NCI-H1436 treated with DMSO at 0.1 percent for 48 hours (cell line): Measurements from ENCODE around the gene PLLP.

Experiments used
- DNase-seq: peaks from one replicate; lab custom pipeline; 2025; lab: John Stamatoyannopoulos, UW

PLLP gene

DNA sequence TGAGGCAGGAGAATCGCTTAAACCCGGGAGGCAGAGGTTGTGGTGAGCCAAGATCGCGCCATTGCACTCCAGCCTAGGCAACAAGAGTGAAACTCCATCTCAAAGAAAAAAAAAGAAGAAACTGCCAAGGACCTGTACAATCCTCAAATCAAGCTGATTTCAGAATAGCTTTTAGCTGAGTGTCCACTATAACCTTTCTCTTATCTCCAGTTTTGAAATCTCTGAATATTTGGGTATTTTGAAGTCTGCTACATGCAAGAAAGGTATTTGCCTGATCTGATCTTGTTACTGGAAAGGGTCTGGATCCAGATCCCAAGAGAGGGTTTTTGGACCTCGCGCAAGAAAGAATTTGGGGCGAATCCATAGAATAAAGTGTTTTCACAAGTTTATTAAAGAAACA is 58.5 kb downstream of the PLLP start:
- no peak for DNase-seq

DNA sequence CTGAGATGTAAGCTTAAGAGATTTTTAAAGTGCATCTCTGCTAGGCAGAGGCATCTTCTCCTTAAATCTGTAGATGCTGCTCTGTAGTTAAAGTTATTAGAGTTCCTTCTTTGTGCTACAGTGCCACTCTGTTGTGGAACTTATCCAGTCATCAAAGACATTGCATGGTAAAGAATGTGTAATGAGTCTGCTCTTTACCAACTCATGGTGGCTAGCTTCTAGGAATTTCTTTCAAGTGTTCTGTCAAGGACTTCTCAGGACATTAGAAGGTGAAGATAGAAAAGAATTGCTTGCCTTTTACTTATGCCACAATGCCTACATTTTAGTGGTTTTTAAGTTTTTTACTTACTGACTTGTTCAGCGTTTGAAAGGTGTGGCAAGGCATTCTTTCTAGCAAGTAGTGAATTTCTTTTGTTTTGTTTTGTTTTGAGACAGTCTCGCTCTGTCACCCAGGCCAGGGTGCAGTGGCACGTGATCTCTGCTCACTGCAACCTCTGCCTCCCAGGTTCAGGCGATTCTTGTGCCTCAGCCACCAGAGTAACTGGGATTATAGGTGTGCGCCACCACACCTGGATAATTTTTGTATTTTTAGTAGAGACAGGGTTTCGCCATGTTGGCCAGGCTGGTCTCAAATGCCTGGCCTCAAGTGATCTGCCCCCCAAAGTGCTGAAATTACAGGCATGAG is 59.7 kb downstream of the PLLP start:
- no peak for DNase-seq

DNA sequence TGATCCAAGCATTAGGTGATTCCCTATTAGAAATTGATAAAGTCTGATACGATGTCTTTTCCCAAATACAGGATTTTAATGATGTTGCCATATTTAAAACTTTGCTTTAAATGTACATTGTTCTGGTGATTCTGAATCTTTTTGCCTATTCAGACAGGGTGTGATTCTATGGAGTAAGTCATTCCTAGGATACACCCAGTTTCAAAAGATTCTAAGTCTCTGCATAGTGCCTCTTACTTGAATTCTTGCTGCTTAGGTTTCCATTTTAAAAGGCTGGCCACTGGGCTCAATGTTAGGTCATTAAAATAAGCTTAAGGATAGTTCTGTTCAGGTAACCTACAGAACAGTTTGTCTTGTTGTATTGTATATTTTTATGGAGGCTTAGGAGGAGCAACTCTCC is 61.4 kb downstream of the PLLP start:
- DNase-seq, result no peak

DNA sequence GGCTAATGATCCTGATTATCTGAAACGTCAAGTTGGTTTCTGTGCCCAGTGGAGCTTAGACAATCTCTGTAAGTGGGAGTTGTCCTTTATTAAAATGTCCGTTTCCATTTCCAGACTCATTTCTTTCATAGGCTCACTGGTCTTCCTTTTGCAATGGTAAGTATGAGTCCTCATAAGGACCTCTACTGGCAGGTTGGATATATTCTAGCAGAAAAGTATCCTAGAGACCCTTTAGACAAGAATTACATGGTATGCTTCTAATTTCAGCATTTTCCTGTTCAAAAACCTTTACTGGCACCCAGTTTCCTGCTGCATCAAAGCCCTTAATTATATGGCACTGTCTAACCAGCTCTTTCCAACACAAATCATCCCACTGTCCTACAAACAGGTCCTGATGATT is 67.5 kb downstream of the PLLP start:
- DNase-seq, result no peak

DNA sequence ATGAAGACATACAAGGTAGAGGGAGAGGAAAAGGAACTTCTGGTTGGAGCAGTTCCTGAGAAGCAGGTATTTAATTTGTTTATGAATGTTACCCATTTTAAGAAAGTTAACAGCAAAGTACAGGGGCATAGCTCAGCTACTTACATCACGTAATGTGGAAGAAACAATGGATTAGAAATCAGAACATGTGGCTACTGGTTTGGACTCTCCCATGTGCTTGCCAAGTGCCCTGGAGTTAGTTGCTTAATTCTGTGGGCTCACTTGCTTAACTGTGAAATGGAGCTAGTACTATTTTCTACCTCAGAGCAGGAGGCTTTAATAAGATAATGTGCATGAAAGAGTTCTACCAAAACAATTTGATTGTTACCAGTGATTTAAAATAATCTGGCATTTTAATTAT is 71.0 kb downstream of the PLLP start:
- DNase-seq, result no peak

DNA sequence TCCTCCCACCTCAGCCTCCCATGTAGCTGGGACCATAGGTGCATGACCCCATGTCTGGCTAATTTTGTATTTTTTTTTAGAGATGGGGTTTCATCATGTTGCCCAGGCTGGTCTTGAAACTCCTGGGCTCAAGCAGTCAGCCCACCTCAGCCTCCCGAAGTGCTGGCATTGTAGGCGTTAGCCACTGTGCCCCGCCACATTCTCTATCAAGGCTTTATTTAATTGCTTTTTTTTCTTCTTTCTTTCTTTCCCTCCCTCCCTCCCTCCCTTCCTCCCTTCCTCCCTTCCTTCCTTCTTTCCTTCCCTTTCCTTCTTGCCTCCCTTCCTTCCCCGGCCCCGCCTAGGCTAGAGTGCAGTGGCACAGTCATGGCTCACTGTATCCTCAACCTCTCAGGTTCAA is 74.7 kb downstream of the PLLP start:
- no peak for DNase-seq

DNA sequence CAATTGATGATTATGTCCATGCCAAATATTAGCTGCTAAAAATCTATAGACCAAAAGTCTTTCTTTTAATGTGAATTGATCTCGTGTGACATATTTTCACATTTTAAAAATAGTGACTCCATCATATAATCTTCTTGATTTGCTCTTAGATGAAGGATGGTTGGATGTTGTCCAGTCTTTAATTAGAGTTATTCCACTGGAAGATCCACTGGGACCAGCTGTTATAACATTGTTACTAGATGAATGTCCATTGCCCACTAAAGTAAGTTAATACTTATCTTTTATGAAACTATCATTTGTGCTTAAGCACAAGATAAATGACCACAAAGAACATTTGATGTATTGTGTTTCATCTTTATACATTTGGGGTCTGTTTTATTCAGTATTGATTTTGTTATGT is 75.5 kb downstream of the PLLP start:
- DNase-seq, result no peak
